ENCODE results near the gene LY6G5B.

GRCh38 chr6:31687860-31688693 lies 18.3 kb downstream of the LY6G5B start:
- TF ChIP-seq CTCF (conservative IDR thresholded peaks at IDR 0.05) = no peak
- no peak for TF ChIP-seq ZFX (IDR thresholded peaks at IDR 0.05)
